COLO829 (cell line): Measurements from ENCODE around the gene DPP9.
"Not testable (repeated sequence)": the region's sequence is repeated elsewhere in the genome, so short reads cannot be mapped to it uniquely, and the experiment has no call there.

Experiments
- DNase-seq: peaks from one replicate; pipeline ENCODE4 v3.0.0; 2012; ENCODE audit warnings: low spot score

The DPP9 gene

GRCh38 chr19:4740092-4740491 lies 16.4 kb upstream of the DPP9 start:
- DNase-seq, result no peak

GRCh38 chr19:4738734-4739133 lies 15.1 kb upstream of the DPP9 start:
- DNase-seq, result no peak

- no peak for DNase-seq
These were observed 14.4 kb upstream of the DPP9 start for GRCh38 chr19:4737955-4738600.

- no peak for DNase-seq
These were observed 10.2 kb upstream of the DPP9 start for GRCh38 chr19:4733755-4734345.

- peak; percentile 60 for DNase-seq
These were observed 9.1 kb upstream of the DPP9 start for GRCh38 chr19:4732680-4733114.

GRCh38 chr19:4730740-4731171 lies 7.1 kb upstream of the DPP9 start:
- no peak for DNase-seq

- no peak for DNase-seq
These were observed 5.2 kb upstream of the DPP9 start for GRCh38 chr19:4728871-4729270.

GRCh38 chr19:4722671-4723594 lies 709 bp downstream of the DPP9 start:
- DNase-seq, result peak; percentile 82

GRCh38 chr19:4721196-4721595 lies 2.4 kb downstream of the DPP9 start:
- DNase-seq, result peak; percentile 43

GRCh38 chr19:4720037-4720700 lies 3.5 kb downstream of the DPP9 start:
- DNase-seq, result no peak

- DNase-seq, result no peak
These were observed 4.2 kb downstream of the DPP9 start for GRCh38 chr19:4719499-4719866.

- DNase-seq, result no peak
These were observed 5.5 kb downstream of the DPP9 start for GRCh38 chr19:4717966-4718701.

- DNase-seq, result no peak
These were observed 6.3 kb downstream of the DPP9 start for GRCh38 chr19:4717191-4717965.

- DNase-seq, result no peak
These were observed 8.0 kb downstream of the DPP9 start for GRCh38 chr19:4715529-4716221.

- not testable (repeated sequence) for DNase-seq
These were observed 8.5 kb downstream of the DPP9 start for GRCh38 chr19:4715178-4715528.

- DNase-seq, result no peak
These were observed 9.6 kb downstream of the DPP9 start for GRCh38 chr19:4714016-4714415.

- DNase-seq, result no peak
These were observed 10.2 kb downstream of the DPP9 start for GRCh38 chr19:4713384-4713951.

GRCh38 chr19:4712771-4713170 lies 10.9 kb downstream of the DPP9 start:
- no peak for DNase-seq

- no peak for DNase-seq
These were observed 12.4 kb downstream of the DPP9 start for GRCh38 chr19:4711211-4711610.

- DNase-seq, result no peak
These were observed 13.4 kb downstream of the DPP9 start for GRCh38 chr19:4710281-4710600.
